SKM-1 (cell line): Measurements from ENCODE around the gene TRIM72.
"Not testable (repeated sequence)": the region's sequence is repeated elsewhere in the genome, so short reads cannot be mapped to it uniquely, and the experiment has no call there.

Experiments used
- DNase-seq: peaks from one replicate; lab custom pipeline; 2025; ENCODE audit not compliant: unreplicated experiment; lab: John Stamatoyannopoulos, UW

The TRIM72 gene

DNA sequence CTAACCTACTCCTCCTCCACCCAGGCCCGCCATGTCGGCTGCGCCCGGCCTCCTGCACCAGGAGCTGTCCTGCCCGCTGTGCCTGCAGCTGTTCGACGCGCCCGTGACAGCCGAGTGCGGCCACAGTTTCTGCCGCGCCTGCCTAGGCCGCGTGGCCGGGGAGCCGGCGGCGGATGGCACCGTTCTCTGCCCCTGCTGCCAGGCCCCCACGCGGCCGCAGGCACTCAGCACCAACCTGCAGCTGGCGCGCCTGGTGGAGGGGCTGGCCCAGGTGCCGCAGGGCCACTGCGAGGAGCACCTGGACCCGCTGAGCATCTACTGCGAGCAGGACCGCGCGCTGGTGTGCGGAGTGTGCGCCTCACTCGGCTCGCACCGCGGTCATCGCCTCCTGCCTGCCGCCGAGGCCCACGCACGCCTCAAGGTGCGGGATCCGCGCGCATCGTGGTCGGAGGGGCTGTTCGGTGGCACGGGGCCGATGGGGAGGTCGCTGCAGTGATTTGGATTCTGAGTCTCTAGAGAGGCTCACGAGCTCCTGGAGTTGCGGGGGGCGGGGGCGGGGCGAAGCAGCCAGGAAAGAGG is 878 bp downstream of the TRIM72 start:
- no peak for DNase-seq

GRCh38 chr16:31215287-31216162 is 1.6 kb downstream of the TRIM72 start:
- no peak for DNase-seq

DNA sequence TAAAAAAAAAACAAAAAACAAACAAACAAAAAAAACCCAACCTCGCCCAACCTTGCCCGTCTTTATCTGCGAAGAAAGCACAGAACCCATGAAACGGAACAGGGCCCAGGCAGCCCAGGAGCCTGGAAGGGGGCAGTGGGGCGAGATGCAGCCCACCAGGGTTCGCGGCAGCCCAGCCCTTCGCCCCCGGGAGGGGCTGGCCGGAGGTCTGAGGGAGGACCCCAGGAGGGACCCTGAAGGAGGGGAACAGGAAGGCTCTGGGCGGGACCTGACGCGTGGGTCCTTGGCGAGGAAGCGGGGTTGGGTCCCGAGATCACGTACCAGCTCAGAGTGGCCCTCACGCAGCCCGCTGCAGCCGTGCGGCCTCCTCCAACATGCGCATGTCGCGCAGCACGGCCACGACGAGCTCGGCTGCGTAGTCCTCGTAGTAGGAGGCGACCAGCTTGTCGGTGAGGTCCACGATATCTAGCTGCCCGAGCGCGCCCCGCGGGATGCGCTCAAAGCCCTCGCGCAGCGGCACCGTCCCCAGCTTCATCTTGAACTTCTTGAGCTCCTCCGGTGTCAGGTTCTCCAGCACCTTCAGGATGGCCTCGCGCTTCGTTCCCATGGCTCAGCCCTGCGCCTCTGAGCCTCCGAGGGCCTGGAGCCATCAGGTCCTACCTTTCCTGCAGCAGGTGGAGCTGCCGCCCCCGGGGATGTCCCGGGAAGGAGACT is 2.7 kb downstream of the TRIM72 start, which contains the start of gene PYDC1:
Gene PYDC1 (minus strand): TSS at position 714 of the 714 bp plus-strand sequence. CDS start 107 bp downstream, at position 607.
- DNase-seq = no peak

- DNase-seq = no peak
Observed at GRCh38 chr16:31217136-31217530, 3.2 kb downstream of the TRIM72 start.

DNA sequence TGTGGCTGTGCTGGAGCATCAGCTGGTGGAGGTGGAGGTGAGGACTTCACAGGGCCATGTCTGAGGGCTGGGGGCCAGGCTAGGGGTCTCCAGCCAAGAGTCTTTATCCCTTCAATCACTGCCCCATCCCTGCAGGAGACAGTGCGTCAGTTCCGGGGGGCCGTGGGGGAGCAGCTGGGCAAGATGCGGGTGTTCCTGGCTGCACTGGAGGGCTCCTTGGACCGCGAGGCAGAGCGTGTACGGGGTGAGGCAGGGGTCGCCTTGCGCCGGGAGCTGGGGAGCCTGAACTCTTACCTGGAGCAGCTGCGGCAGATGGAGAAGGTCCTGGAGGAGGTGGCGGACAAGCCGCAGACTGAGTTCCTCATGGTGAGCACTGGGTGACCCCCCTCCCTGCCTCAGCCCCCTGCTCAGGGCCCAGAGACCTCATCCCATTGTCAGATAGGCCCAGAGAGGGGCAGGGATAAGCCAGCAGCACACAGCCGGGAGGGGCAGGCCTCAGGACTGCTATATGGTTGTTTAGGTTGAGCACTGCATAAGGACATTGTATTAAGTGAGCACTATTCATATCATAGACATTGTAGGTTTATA is 5.3 kb downstream of the TRIM72 start:
- DNase-seq = no peak

- DNase-seq = no peak
Observed at GRCh38 chr16:31221357-31222160, 7.6 kb downstream of the TRIM72 start.

GRCh38 chr16:31223044-31223443 is 9.1 kb downstream of the TRIM72 start:
- no peak for DNase-seq

DNA sequence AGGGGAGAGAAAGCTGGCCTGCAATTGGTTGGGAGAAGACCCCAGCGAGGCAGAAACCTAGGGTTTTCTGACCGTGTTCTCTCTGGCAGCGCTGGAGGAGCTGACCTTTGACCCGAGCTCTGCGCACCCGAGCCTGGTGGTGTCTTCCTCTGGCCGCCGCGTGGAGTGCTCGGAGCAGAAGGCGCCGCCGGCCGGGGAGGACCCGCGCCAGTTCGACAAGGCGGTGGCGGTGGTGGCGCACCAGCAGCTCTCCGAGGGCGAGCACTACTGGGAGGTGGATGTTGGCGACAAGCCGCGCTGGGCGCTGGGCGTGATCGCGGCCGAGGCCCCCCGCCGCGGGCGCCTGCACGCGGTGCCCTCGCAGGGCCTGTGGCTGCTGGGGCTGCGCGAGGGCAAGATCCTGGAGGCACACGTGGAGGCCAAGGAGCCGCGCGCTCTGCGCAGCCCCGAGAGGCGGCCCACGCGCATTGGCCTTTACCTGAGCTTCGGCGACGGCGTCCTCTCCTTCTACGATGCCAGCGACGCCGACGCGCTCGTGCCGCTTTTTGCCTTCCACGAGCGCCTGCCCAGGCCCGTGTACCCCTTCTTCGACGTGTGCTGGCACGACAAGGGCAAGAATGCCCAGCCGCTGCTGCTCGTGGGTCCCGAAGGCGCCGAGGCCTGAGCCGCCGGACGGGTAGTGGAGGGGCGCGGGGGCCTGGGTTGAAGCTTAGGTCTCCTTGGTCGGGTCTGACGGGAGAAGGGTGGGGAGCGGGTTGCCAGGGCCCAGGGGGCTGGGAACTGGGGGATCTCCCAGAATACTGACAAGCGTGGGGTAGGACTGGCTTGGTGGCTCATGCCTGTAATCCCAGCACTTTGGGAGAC is 10.4 kb downstream of the TRIM72 start:
- DNase-seq = no peak

- DNase-seq = no peak
Observed at GRCh38 chr16:31225193-31225592, 11.3 kb downstream of the TRIM72 start.

DNA sequence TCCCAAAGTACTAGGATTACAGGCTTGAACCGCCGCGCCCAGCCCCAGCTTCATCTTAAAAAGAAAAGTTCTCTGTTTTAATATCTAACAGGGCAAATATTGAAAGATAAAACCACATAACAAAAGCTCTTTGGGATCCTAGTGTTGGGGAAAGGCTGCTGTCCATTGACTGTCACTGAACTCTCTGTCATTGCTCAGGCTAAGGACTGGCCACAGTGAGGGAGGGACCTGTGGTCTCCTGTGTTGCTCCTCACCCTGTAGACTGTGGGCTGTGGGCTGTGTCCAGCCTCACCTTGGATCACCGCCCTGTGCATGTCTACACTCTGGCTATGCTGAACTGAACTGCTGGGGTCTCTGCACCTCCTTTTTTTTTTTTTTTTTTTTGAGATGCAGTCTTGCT is 14.3 kb downstream of the TRIM72 start:
- no peak for DNase-seq

GRCh38 chr16:31229501-31229900 is 15.6 kb downstream of the TRIM72 start:
- no peak for DNase-seq

DNA sequence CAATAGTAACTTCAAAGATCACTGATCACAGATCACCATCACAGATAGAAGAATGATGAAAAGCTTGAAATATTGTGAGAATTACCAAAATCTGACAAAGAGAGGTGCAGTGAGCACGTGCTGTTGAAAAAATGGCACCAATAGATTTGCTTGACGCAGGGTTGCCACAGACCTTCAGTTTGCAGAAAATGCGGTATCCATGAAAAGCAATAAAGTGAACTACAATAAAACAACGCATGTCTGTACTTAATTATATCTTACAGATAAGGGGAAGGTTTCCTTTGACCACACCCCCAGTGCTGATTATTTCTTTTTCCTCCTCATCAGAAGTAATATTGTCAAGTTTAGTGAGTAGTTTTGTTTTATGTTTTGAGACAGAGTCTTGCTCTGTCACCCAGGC is 24.1 kb downstream of the TRIM72 start:
- DNase-seq = no peak

- DNase-seq = no peak
Observed at GRCh38 chr16:31242206-31242605, 28.3 kb downstream of the TRIM72 start.

- DNase-seq = peak; percentile 90
Observed at GRCh38 chr16:31243734-31244670, 30.1 kb downstream of the TRIM72 start.

- DNase-seq = not testable (repeated sequence)
Observed at GRCh38 chr16:31245598-31245997, 31.7 kb downstream of the TRIM72 start.

DNA sequence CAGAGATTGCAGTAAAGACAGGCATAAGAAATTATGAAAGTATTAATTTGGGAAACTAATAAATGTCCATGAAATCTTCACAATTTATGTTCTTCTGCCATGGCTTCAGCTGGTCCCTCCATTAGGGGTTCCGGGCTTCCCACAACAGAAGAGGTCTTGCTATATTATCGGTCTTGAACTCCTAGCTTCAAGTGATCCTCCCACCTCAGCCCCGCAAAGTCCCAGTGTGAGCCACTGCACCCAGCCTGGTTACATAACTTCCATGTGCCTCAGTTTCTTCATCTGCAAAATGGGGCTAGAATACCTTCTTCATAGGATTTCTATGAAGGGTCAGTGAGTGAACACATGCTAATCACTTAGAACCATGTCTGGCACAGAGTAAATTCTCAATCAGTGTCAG is 32.4 kb downstream of the TRIM72 start:
- DNase-seq = no peak

GRCh38 chr16:31248344-31248743 is 34.4 kb downstream of the TRIM72 start:
- no peak for DNase-seq

DNA sequence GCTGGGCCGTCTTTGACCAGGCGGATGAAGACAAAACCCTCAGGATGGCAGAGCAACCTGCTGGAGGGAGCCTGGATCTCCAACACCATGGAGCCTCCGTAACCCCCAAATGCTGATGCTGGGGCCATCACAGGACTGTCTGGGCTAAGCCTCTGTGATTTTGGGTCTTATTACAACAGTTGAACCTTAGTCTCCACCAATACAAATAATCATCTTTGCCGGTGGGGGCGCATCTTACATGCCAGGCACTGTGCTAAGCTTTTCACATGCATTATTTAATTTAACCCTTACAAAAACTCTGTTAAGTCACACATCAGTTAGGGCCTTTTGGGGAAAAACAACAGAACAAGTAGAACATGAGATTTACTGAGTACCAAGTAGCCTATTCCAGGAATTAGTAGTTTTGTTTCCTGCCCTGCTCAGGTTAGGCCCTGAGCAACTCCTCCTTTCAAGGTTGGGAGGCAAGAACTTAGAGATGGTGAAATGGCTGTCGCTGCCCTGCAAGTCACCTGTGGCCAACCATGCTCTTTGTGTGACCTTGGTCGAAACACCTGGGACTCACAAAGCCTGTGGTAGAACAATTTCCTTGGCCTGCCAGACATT is 37.0 kb downstream of the TRIM72 start:
- DNase-seq = no peak
